HG02840 (cell line): ENCODE data around the gene LIPN.
"Not testable (repeated sequence)": the region's sequence is repeated elsewhere in the genome, so short reads cannot be mapped to it uniquely, and the experiment has no call there.

Experiments used
- ATAC-seq: cut with Tn5 transposase; IDR thresholded peaks from one replicate; pipeline ENCODE4 v1.9.1; 2021; ENCODE audit warnings: mild to moderate bottlenecking, moderate library complexity, moderate number of reproducible peaks; ENCODE audit not compliant: unreplicated experiment, low FRiP score

LIPN gene

GRCh38 chr10:88759366-88760101 is at the start of gene LIPN:
LIPN (plus strand) TSS chr10:88760020; CDS start chr10:88761406, 1,386 bp downstream.
- ATAC-seq, result no peak

GRCh38 chr10:88715517-88715916 is 44.3 kb upstream of the LIPN start:
- no peak for ATAC-seq

DNA sequence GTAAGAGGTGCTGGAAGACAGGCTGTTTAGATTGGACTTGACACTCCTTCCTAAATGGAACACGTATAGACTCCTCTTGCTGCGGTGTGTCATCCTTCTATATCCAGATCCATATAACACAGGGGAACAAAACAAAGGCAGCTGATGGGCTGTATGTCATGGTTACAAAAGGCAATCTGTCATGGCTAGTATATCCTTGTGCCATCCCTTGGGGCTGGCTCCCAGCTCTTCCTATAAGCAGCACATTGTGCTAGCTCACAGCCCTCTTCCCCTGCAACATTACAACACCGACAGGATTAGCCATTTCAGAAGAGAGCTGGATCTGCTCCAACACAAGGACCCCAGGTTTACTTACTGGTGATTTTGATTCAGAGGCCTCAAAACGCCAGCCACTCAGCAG is 38.4 kb upstream of the LIPN start:
- no peak for ATAC-seq

- no peak for ATAC-seq
Observed at GRCh38 chr10:88725798-88726197, 34.0 kb upstream of the LIPN start.

DNA sequence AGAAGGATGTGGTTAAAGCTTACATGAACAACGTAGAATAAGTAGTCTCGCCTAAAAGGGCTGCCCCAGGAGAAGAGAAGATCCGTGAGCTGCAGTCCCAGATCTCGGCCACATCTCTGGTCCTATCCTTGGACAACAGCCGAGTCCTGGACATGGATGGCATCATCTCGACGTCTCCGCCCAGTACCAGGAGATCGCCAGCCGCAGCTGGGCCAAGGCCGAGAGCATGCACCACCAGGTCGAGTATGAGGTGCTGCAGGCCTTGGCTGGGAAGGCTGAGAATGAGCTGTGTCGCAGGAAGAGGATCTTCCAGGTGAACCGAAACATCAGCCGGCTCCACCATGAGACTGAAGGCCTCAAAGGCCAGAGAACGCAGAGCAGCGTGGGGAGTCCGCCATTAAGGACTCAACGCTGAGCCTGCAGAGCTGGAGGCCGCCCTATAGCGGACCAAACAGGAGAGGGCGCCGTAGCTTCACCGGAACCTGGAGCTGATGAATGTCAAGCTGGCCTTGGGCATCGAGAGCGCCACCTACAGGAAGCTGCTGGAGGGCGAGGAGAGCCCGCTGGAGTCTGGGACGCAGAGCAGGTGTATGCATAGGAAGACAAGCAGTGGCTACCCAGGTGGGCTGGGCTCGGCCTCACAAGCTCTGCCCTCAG is 31.6 kb upstream of the LIPN start:
- no peak for ATAC-seq

DNA sequence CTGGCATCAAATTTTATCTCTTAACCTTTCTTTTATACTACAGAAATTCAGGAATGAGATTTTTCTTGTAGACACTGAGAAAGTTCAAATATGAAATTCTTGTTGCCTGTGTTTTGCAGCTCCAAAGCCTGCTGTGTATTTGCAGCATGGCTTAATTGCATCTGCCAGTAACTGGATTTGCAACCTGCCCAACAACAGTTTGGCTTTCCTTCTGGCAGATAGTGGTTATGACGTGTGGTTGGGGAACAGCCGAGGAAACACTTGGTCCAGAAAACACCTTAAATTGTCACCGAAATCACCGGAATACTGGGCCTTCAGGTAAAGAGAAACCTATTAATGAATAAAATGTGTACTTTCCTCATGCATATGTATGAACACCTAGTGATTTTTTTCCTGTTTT is 29.0 kb upstream of the LIPN start:
- no peak for ATAC-seq

GRCh38 chr10:88731296-88731695 is 28.5 kb upstream of the LIPN start:
- no peak for ATAC-seq

DNA sequence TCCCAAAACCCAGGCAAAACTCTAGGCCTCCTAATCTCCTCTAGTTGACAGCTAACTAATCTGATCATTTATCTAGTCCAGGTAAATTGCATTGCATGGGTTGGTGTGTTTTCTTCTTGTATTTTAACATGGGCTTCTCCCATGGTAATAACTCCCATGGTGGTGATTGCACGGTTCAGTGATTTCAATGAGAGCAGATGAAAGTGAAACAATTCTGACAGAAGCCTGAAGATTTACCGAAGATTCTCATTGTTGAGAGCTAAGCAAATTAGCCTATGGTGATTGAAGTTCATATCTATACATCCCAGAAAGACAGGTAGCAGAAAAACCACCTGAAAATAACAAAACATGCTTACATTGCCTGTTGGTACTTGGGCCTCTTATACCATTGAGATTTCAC is 26.6 kb upstream of the LIPN start:
- ATAC-seq, result no peak

- no peak for ATAC-seq
Observed at GRCh38 chr10:88735661-88736060, 24.2 kb upstream of the LIPN start.

- not testable (repeated sequence) for ATAC-seq
Observed at GRCh38 chr10:88741921-88742320, 17.9 kb upstream of the LIPN start.

DNA sequence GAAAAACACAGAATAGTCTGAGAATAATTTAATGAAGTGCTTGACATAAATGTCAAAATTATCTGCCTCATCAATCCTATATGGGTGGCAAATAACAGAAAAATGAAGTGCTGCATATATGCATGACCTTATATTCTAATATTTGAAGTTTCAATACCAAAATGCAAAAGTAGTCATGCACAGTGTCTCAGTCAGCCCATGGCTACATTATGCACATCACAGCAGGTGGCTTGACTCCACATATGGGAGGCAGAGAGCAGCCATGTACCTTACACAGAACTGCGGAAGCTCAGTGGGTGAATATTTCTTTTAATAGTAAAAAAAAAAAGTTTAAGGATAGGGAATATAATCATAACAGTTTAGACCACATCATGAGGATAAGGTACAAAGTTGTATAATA is 17.4 kb upstream of the LIPN start:
- no peak for ATAC-seq

DNA sequence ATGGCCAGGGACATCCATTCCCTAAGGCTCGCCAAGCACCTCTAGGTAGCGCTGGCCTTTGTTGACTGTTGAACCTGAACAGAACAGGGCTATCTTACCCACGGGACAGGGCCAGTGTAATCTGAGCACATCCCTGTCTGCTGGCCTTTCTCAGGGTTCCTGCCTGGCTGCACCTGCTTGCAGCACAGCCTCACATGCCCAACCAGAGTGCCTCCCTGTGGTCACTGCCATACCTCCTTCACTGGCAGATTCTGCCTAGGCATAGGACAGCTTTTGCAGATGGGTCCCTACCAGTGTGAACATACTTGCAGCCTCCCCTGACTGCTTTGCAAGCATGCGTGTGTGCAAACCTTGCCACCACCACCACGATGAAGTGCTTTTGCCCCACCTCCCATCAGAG is 15.8 kb upstream of the LIPN start:
- no peak for ATAC-seq

GRCh38 chr10:88745633-88746032 is 14.2 kb upstream of the LIPN start:
- ATAC-seq, result no peak

DNA sequence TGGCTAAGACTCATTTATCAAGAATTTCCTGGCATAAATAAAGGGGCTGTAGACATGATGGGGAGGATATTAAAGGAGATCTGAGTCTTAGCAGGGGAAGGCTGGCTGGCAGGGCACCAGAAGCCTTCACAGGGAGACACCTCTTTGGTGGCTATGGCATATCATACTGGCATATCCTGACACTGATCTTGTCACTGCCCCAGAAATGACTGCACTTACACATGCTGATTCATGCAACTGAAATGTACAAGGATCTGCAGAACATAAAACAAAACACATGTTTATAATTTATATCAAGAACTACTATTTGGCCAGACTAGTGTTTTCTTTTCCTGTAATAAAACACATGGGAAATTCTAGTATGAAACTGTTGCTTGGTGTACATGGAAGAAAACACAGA is 5.5 kb upstream of the LIPN start:
- no peak for ATAC-seq

GRCh38 chr10:88755753-88756152 is 4.1 kb upstream of the LIPN start:
- no peak for ATAC-seq

DNA sequence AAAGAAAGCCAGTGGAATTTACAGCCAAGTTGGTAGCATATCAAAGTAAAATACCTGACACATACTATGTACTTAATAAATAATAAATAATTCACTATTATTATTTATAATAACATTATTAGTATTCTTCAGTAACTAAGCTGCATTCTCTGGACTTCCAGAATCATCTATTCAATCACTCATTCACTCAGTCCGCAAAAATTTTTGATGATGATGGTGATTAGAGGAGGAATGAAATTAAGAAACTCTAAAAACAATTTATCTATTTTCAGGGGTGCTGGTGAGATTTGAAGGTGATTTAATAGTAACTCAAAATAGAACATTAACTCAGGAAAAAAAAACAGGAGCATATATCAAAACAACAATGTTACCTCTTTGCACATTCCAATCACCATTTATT is 3.2 kb upstream of the LIPN start:
- ATAC-seq, result no peak

GRCh38 chr10:88762906-88763305 is 3.1 kb downstream of the LIPN start:
- ATAC-seq, result no peak

DNA sequence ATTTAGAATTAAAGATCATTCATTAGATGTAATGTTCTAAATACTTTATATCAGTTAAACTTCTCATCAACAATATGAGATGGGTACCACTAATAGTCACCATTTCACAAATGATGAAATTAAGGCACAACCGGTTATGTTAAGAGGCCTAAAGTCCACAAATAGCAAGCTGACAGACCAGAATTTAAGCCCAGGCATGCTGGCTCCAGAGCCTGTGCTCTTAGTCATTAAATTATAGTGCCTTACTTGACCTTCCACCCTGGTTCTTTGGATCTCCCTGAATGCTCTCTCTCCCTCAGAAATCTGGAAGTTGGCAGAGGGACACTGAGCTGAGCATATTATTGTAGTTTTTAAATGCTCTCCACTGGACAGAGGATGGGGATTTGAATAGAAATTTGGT is 3.6 kb downstream of the LIPN start:
- ATAC-seq, result no peak

- ATAC-seq, result no peak
Observed at GRCh38 chr10:88764110-88764509, 4.3 kb downstream of the LIPN start.

- ATAC-seq, result no peak
Observed at GRCh38 chr10:88765816-88766215, 6.0 kb downstream of the LIPN start.

GRCh38 chr10:88769384-88769783 is 9.6 kb downstream of the LIPN start:
- no peak for ATAC-seq

DNA sequence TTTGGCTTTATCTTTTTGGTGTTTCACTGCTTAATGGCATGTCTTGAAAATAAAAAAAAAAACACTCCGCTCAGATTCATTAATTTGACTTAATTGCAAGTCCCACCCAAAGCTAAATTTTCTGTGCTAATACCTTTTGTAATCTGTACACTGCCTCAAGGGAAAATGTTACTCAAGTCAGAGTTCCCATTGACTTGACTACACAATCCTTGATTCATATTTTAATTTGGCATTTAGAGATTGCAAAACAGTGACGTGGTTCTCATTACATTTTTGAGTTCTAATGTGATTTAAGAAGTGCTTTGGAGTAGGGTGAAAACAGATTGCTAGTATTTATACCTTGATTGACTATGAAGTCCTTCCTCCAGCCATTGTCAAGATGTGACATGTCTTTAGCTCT is 21.4 kb downstream of the LIPN start:
- ATAC-seq, result no peak
